ENCODE measurements around the gene MAP2K6. TPM values are rescaled to one million over a fixed set of nuclear protein-coding genes. Genes with fewer than 3 reads are reported as not detected.

The MAP2K6 gene
- total and polyA plus RNA-seq, 2 of the 8 experiments (the other 6 are each of a cell fraction or from before 2014, with no cell fraction given) = 11.0 to 44.1 TPM

- 89% methylated on average over 5 of the region's 5 CpGs; no CpG with 5 or more reads in 1 of the 2 experiments for WGBS, 2 experiments (ENCODE audit: extremely low coverage in 1 of 2, insufficient coverage in 1 of 2, insufficient read length in 1 of 2, insufficient replicate concordance in 2 of 2, low coverage in 1 of 2, low lambda C conversion rate in 2 of 2, missing lambda C conversion rate in 1 of 2)
- no peak overlapping the region for H3K27ac ChIP-seq (ENCODE audit: low read depth, low read length)
- no peak overlapping the region for H2BK15ac ChIP-seq (ENCODE audit: low read length)
- no peak overlapping the region for H4K5ac ChIP-seq (ENCODE audit: insufficient read length, low read depth, low read length)
- H3K27me3 ChIP-seq (replicated peaks in 1 of 4; ENCODE audit: control insufficient read depth in 3 of 4, extremely low read depth in 1 of 4, insufficient read depth in 3 of 4, low read length in 3 of 4) = no peaks in the 10 kb centered on the region
- H3K4me1 ChIP-seq (replicated peaks in 1 of 4; ENCODE audit: control insufficient read depth in 3 of 4, insufficient read depth in 4 of 4, low read length in 3 of 4) = no peaks in the 10 kb centered on the region
- H2BK12ac ChIP-seq (ENCODE audit: low read depth, low read length) = no peak overlapping the region
- H4K91ac ChIP-seq (replicated peaks; ENCODE audit: insufficient read length, low read length) = no peak overlapping the region
- H3K23ac ChIP-seq (ENCODE audit: insufficient read length) = no peak overlapping the region
- H3K4me3 ChIP-seq (ENCODE audit: extremely low read depth in 1 of 4, insufficient read depth in 2 of 4, low read depth in 3 of 4, low read length in 4 of 4) = no peak overlapping the region
- no peak overlapping the region for H4K8ac ChIP-seq (ENCODE audit: extremely low read depth, insufficient read depth, low read length)
- H3K9ac ChIP-seq (replicated peaks in 1 of 4; ENCODE audit: extremely low read depth in 1 of 4, low read depth in 3 of 4, low read length in 3 of 4) = no peak overlapping the region
- DNase-seq (ENCODE audit: low read depth in 1 of 2, low spot score in 2 of 2) (no peak), FAIRE-seq (no peak)
- no peak overlapping the region for H3K56ac ChIP-seq (replicated peaks; ENCODE audit: insufficient read length, low read depth, low read length)
- POLR2A ChIA-PET (ENCODE audit: partially characterized antibody) = no interaction called here
- H2BK5ac ChIP-seq (ENCODE audit: low read depth, low read length) = no peak overlapping the region
- TF ChIP-seq TAF1 (IDR thresholded peaks at IDR 0.05; ENCODE audit: low read depth, low read length) = no peak
- TF ChIP-seq, protein P1, sequence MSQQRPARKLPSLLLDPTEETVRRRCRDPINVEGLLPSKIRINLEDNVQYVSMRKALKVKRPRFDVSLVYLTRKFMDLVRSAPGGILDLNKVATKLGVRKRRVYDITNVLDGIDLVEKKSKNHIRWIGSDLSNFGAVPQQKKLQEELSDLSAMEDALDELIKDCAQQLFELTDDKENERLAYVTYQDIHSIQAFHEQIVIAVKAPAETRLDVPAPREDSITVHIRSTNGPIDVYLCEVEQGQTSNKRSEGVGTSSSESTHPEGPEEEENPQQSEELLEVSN (IDR thresholded peaks at IDR 0.05) = no peak
- H3K79me2 ChIP-seq (ENCODE audit: control insufficient read depth in 1 of 2, insufficient read depth in 2 of 2, low read length in 2 of 2) = no peaks in the 10 kb centered on the region
- CTCF ChIA-PET (ENCODE audit: partially characterized antibody) = interaction anchor here (0.9 to 1.8 kb wide), 7 partner anchors 12 to 214 kb away, joined by 3 to 6 read pairs (median 4); no protein-coding TSS in a partner anchor
- no peaks in the 10 kb centered on the region for H3K79me1 ChIP-seq (ENCODE audit: low read depth, low read length)
- H3K18ac ChIP-seq (ENCODE audit: extremely low read depth, low read length) = no peak overlapping the region
- no peak overlapping the region for H2AK5ac ChIP-seq (ENCODE audit: low read depth, low read length)
- H3K23me2 ChIP-seq (ENCODE audit: low read depth, low read length) = no peaks in the 10 kb centered on the region; the same call in 1 of the 2 replicates
- H3K4ac ChIP-seq (replicated peaks; ENCODE audit: insufficient read length, low read depth, low read length) = no peak overlapping the region
- no peak overlapping the region for H3K4me2 ChIP-seq (ENCODE audit: insufficient read depth in 1 of 2, low read depth in 2 of 2, low read length in 2 of 2)
- peaks cover 0 to 16% (median 2%) of the 10 kb centered on the region in 4 experiments; a peak in 5 of 8 replicates for H3K36me3 ChIP-seq (ENCODE audit: control insufficient read depth in 2 of 4, insufficient read depth in 4 of 4, low read length in 3 of 4)
- H2AFZ ChIP-seq (ENCODE audit: low read length) = no peak overlapping the region
- H4K20me1 ChIP-seq (replicated peaks in 1 of 2; ENCODE audit: control insufficient read depth in 1 of 2, insufficient read depth in 2 of 2, low read length in 2 of 2) = no peaks in the 10 kb centered on the region
- H3K9me3 ChIP-seq (ENCODE audit: insufficient read depth in 2 of 2, low read depth in 1 of 2, low read length in 1 of 2) = no peaks in the 10 kb centered on the region; a peak in 1 of 4 replicates
- no peak overlapping the region for H3K14ac ChIP-seq (ENCODE audit: insufficient read length)
- no peak overlapping the region for H2BK20ac ChIP-seq (ENCODE audit: low read length)
- no peak overlapping the region for H2BK120ac ChIP-seq (replicated peaks; ENCODE audit: low read depth, low read length)
These were observed 104.5 kb downstream of the MAP2K6 start for GRCh38 chr17:69518951-69519350.

All from H1 (cell line).